Neuronal stem cell (in vitro differentiated cells): Measurements from ENCODE around the gene CNNM2. TPM values are rescaled to one million over a fixed set of nuclear protein-coding genes. Genes with fewer than 3 reads are reported as not detected.
"Not testable (repeated sequence)": the region's sequence is repeated elsewhere in the genome, so short reads cannot be mapped to it uniquely, and the experiment has no call there.

Experiments
- DNase-seq: peaks from one replicate; pipeline ENCODE4 v3.0.0-alpha.2; 2013; ENCODE audit warnings: low spot score
- H2AFZ ChIP-seq: one replicate; pipeline ENCODE4 v1.6.1; 2013; ENCODE audit warnings: mild to moderate bottlenecking, low read length, inconsistent platforms
- H2AK5ac ChIP-seq: 2 replicates; pipeline ENCODE4 v1.6.1; 2013; ENCODE audit warnings: low read depth, mild to moderate bottlenecking, inconsistent platforms, low read length, moderate library complexity, mixed read lengths
- H2BK120ac ChIP-seq: 2 replicates; pipeline ENCODE4 v1.6.1; 2013; ENCODE audit warnings: low read depth, mild to moderate bottlenecking, inconsistent platforms, low read length, moderate library complexity, mixed read lengths
- H2BK12ac ChIP-seq: one replicate; pipeline ENCODE4 v1.6.1; 2013; ENCODE audit warnings: low read length, inconsistent platforms
- H2BK15ac ChIP-seq: 2 replicates; pipeline ENCODE4 v1.6.1; 2013; ENCODE audit warnings: mild to moderate bottlenecking, low read length, inconsistent platforms, mixed read lengths
- H2BK5ac ChIP-seq: one replicate; pipeline ENCODE4 v1.6.1; 2013; ENCODE audit warnings: inconsistent platforms, mild to moderate bottlenecking, low read length, moderate library complexity
- H3K14ac ChIP-seq: one replicate; pipeline ENCODE4 v1.6.1; 2013; ENCODE audit warnings: low read length, inconsistent platforms
- H3K18ac ChIP-seq: 2 replicates; pipeline ENCODE4 v1.6.1; 2013; ENCODE audit warnings: low read length, inconsistent platforms
- H3K23ac ChIP-seq: 2 replicates; pipeline ENCODE4 v1.6.1; 2013; ENCODE audit warnings: low read depth, mild to moderate bottlenecking, mixed read lengths, low read length, inconsistent platforms; ENCODE audit not compliant: poor library complexity
- H3K27ac ChIP-seq: replicated peaks from 3 replicates; pipeline ENCODE4 v1.5.1; 2013; ENCODE audit warnings: low read length, inconsistent platforms
- H3K27me3 ChIP-seq, 3 experiments: 2 replicates each; pipeline ENCODE4 v1.6.1; 2013; ENCODE audit warnings: low read length in 3 of 3, mild to moderate bottlenecking in 2 of 3, inconsistent platforms in 1 of 3, low read depth in 1 of 3, mixed read lengths in 1 of 3, moderate library complexity in 1 of 3; ENCODE audit not compliant: control insufficient read depth in 3 of 3, insufficient read depth in 3 of 3
- H3K36me3 ChIP-seq, 2 donors: replicated peaks in 1 of 2; 2 replicates each; pipeline ENCODE4 v1.6.1; 2013; ENCODE audit warnings: low read length in 2 of 2; ENCODE audit not compliant: control insufficient read depth in 2 of 2, insufficient read depth in 2 of 2
- H3K4ac ChIP-seq: 2 replicates; pipeline ENCODE4 v1.6.1; 2013; ENCODE audit warnings: inconsistent platforms, mild to moderate bottlenecking, low read length, moderate library complexity
- H3K4me1 ChIP-seq, 2 donors: 1 replicate in 1 of 2; 2 replicates in 1 of 2; pipeline ENCODE4 v1.6.1; 2013; ENCODE audit warnings: low read length in 2 of 2, low read depth in 1 of 2; ENCODE audit not compliant: control insufficient read depth in 2 of 2, insufficient read depth in 1 of 2
- H3K4me2 ChIP-seq: one replicate; pipeline ENCODE4 v1.6.1; 2013; ENCODE audit warnings: mild to moderate bottlenecking, low read length, inconsistent platforms; ENCODE audit not compliant: insufficient read depth, poor library complexity, severe bottlenecking
- H3K4me3 ChIP-seq, 2 donors: 2 replicates each; pipeline ENCODE4 v1.5.1; 2013; ENCODE audit warnings: low read length in 2 of 2, mild to moderate bottlenecking in 2 of 2, inconsistent platforms in 1 of 2, moderate library complexity in 1 of 2
- H3K79me1 ChIP-seq: one replicate; pipeline ENCODE4 v1.6.1; 2013; ENCODE audit warnings: low read depth, mild to moderate bottlenecking, inconsistent platforms, low read length, moderate library complexity
- H3K9ac ChIP-seq: one replicate; pipeline ENCODE4 v1.6.1; 2013; ENCODE audit warnings: mild to moderate bottlenecking, low read depth, low read length, inconsistent platforms; ENCODE audit not compliant: poor library complexity
- H3K9me3 ChIP-seq, 2 donors: replicated peaks in 1 of 2; 2 replicates each; pipeline versions ENCODE3 to v1.6.1; 2013; ENCODE audit warnings: low read length in 2 of 2, mild to moderate bottlenecking in 2 of 2, inconsistent platforms in 1 of 2, low read depth in 1 of 2, mixed read lengths in 1 of 2, moderate library complexity in 1 of 2; ENCODE audit not compliant: control insufficient read depth in 2 of 2, insufficient read depth in 1 of 2
- H4K8ac ChIP-seq: one replicate; pipeline ENCODE4 v1.6.1; 2013; ENCODE audit warnings: low read depth, mild to moderate bottlenecking, inconsistent platforms, low read length, moderate library complexity
- H4K91ac ChIP-seq: one replicate; pipeline ENCODE4 v1.6.1; 2013; ENCODE audit warnings: low read length, low read depth, mild to moderate bottlenecking, inconsistent platforms; ENCODE audit not compliant: poor library complexity
- WGBS, 2 donors: extraction: QIAGEN DNeasy Blood & Tissue Kit; methylation state at CpG; one replicate each; pipeline ENCODE4 v1.1.7; 2013; ENCODE audit warnings: missing lambda C conversion rate in 2 of 2, mixed read lengths in 1 of 2; ENCODE audit not compliant: insufficient read length in 2 of 2, insufficient replicate concordance in 1 of 2; ENCODE audit errors: extremely low coverage in 2 of 2; 5-methylcytosine and 5-hydroxymethylcytosine counted together
- small RNA-seq: library from polyadenylated mRNA; stranded (forward); fragments of <200 nt; extraction: miRNeasy Mini kit (QIAGEN cat#:217004); gene quantifications from one replicate; pipeline ENCODE3, GENCODE V24; 2013; ENCODE audit not compliant: insufficient read depth

The CNNM2 gene

DNA sequence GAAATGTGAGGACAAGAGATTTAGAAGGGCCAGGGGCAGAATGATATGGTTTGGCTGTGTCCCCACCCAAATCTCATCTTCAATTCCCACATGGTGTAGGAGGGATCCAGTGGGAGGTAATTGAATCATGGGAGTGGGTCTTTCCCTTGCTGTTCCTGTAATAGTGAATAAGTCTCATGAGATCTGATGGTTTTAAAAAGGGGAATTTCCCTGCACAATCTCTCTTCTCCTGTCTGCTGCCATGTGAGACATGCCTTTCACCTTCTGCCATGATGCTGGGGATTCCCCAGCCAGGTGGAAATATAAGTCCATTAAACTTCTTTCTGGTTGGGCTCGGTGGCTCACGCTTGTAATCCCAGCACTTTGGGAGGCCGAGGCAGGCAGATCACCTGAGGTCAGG, 217.1 kb downstream of the CNNM2 start:
- not testable (repeated sequence) for H2AK5ac ChIP-seq, H2BK12ac ChIP-seq, H3K79me1 ChIP-seq, H4K8ac ChIP-seq, H2BK15ac ChIP-seq, H3K18ac ChIP-seq, H2BK5ac ChIP-seq, H2AFZ ChIP-seq, H3K4me2 ChIP-seq, H3K4me3 ChIP-seq, H3K4ac ChIP-seq, H2BK120ac ChIP-seq, H3K14ac ChIP-seq, H3K9ac ChIP-seq, H3K27ac ChIP-seq, H3K27me3 ChIP-seq, H3K4me1 ChIP-seq, H3K23ac ChIP-seq, DNase-seq, H4K91ac ChIP-seq
- peaks cover 5 to 19% of the 10 kb centered on the region in 2 donors for H3K9me3 ChIP-seq
- peaks cover 9 to 72% of the 10 kb centered on the region in 2 donors for H3K36me3 ChIP-seq
- WGBS, 2 donors: no CpG with 5 or more reads among the region's 3 CpGs

DNA sequence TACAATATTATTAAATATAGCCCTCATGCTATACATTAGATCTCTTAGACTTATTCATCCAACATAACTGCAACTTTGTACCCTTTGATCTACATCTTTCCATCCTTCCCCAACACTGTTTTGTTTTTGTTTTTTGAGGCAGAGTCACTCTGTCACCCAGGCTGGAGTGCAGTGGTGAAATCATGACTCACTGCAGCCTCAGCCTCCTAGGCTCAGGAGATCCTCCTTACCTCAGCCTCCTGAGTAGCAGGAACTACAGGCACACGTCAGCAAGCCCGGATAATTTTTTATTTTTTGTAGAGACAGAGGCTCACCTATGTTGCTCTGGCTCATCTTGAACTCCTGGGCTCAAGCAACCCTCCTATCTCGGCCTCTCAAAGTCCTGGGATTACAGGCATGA, 221.7 kb downstream of the CNNM2 start:
- no peak overlapping the region for H2BK5ac ChIP-seq
- H3K23ac ChIP-seq: no peak overlapping the region
- no peak overlapping the region for H3K14ac ChIP-seq
- peaks cover 4 to 65% of the 10 kb centered on the region in 2 donors for H3K36me3 ChIP-seq
- H3K18ac ChIP-seq: no peak overlapping the region
- no peak overlapping the region for H2AFZ ChIP-seq
- H3K79me1 ChIP-seq: no peaks in the 10 kb centered on the region
- H3K27me3 ChIP-seq: no peaks in the 10 kb centered on the region
- H2AK5ac ChIP-seq: no peak overlapping the region
- no CpG with 5 or more reads among the region's 3 CpGs for WGBS, 2 donors
- peak overlapping the region; percentile 53 for H3K4ac ChIP-seq
- no peaks in the 10 kb centered on the region for H3K4me1 ChIP-seq
- no peak overlapping the region for H3K9ac ChIP-seq
- no peak overlapping the region for H2BK15ac ChIP-seq
- no peak overlapping the region for H4K8ac ChIP-seq
- H2BK120ac ChIP-seq: no peak overlapping the region
- no peak overlapping the region for H2BK12ac ChIP-seq
- no peak overlapping the region for H3K4me2 ChIP-seq
- DNase-seq: no peak
- no peak overlapping the region for H4K91ac ChIP-seq
- H3K27ac ChIP-seq: no peak overlapping the region
- no peak overlapping the region for H3K4me3 ChIP-seq
- H3K9me3 ChIP-seq: peaks cover 0 to 8% of the 10 kb centered on the region in 2 donors

Small RNA genes lying within 50 kb of the gene (small RNA-seq; reads per million reads assigned to genes)
- gene AS3MT: not detected
- gene RF00026: not detected
- not detected for gene RF02271
